ENCODE measurements around the gene ITPR3. TPM values are rescaled to one million over a fixed set of nuclear protein-coding genes. Genes with fewer than 3 reads are reported as not detected.

ITPR3 gene
- total RNA-seq, 1 donor from 2014 or later = 43.0 TPM

DNA sequence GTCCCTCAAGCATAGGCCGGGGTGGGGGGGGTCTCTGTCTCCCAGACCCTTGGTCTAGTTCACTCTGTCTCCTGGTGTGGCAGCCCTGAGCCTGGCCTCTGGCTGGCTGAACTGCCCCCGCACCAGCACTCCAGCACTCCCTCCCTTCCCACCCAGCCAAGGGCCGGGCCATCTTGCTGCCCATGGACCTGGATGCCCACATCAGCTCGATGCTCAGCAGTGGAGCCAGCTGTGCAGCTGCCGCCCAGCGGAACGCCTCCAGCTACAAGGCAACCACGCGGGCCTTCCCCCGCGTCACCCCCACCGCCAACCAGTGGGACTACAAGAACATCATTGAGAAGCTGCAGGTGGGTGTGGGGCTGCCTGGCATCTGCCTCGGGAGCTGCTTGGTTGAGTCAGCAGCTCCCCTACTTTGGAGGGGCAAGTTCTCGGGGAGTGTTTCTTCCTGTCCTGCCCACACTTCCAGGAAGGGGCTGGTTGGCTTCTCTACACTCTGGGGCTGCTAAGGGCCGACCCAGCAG is 62.0 kb downstream of the ITPR3 start:
- H3K9me3 ChIP-seq = no peaks in the 10 kb centered on the region
- no peak for TF ChIP-seq CTCF (IDR thresholded peaks at IDR 0.05)
- H3K27ac ChIP-seq = no peak overlapping the region
- no peaks in the 10 kb centered on the region for H3K36me3 ChIP-seq
- DNase-seq (ENCODE audit: low spot score in 2 of 2) = no peak
- H3K27me3 ChIP-seq = no peaks in the 10 kb centered on the region
- H3K4me1 ChIP-seq = no peaks in the 10 kb centered on the region
- H3K4me3 ChIP-seq = no peak overlapping the region
- intact Hi-C loops (cut with DNase I) = no loop called here

DNA sequence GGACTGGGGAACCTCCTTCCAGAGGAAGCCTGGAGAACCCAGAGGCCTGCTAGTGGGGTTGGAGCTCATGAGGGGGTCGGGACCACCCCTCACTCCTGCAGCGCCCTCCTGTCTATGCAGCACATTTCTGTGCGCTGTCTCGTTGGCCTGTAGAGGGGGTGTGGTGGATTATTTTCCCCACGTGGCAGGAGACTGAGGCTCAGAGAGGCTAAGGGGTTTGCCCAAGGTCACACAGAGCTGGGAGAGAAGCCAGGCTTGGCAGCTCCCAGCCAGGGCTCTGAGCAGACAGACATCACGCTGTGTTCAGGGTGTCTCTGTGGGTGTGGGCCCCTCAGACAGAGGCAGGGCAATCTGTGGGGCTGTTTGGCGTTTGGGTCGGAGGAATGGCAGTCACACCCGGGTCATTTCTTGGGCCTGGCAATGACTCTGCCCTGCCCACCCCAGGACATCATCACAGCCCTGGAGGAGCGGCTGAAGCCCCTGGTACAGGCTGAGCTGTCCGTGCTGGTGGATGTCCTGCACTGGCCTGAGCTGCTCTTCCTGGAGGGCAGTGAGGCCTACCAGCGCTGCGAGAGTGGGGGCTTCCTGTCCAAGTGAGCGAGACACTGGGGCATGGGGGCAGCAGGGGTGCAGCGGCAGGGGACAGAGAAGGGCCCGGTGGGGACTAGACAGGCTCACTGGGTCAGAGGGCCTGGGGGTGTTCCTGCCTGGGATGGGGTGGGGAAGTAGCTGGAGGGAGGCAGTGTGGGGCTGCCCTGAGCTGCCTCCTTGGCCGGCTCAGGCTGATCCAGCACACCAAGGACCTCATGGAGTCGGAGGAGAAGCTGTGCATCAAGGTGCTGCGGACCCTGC is 62.7 kb downstream of the ITPR3 start:
- intact Hi-C loops (cut with DNase I) = no loop called here
- Histone ChIP-seq H3K9me3 (no peaks in the 10 kb centered on the region), H3K36me3 (peaks cover 0 to 6% of the 10 kb centered on the region in 2 donors), H3K4me3 (no peak overlapping the region), H3K27ac (no peak overlapping the region), H3K4me1 (no peaks in the 10 kb centered on the region), H3K27me3 (no peaks in the 10 kb centered on the region)
- no peak for TF ChIP-seq CTCF (IDR thresholded peaks at IDR 0.05)
- DNase-seq (ENCODE audit: low spot score in 2 of 2) = no peak

GRCh38 chr6:33684428-33684896 is 63.3 kb downstream of the ITPR3 start:
- H3K27me3 ChIP-seq = no peaks in the 10 kb centered on the region
- H3K9me3 ChIP-seq = no peaks in the 10 kb centered on the region
- H3K4me1 ChIP-seq = no peaks in the 10 kb centered on the region
- intact Hi-C loops (cut with DNase I) = no loop called here
- DNase-seq (ENCODE audit: low spot score in 2 of 2) = no peak
- H3K4me3 ChIP-seq = no peak overlapping the region
- TF ChIP-seq CTCF (IDR thresholded peaks at IDR 0.05) = no peak
- peaks cover 0 to 6% of the 10 kb centered on the region in 2 donors for H3K36me3 ChIP-seq
- H3K27ac ChIP-seq = no peak overlapping the region

DNA sequence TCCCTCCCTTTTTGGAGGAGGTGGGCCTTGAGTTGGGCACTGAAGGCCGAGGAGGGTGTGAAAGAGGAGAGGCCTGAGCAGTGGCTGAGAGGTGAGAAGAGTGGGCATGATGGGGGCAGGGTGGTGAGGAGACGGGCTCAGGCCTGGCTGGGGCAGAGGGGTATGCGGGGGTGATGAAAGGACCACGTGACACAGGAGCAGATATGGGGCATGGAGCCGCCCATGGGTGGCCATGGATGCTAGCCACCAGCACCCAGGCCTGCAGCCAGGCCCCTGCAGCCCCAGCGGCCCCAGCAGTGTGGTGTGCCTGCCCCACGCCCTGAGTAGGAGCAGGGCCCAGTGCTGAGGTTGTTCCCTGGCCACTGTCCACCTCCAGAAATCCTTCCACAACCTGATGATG is 63.9 kb downstream of the ITPR3 start:
- Histone ChIP-seq H3K4me3 (no peak overlapping the region), H3K4me1 (no peaks in the 10 kb centered on the region), H3K9me3 (no peaks in the 10 kb centered on the region), H3K36me3 (peaks cover 0 to 6% of the 10 kb centered on the region in 2 donors), H3K27ac (no peak overlapping the region), H3K27me3 (no peaks in the 10 kb centered on the region)
- intact Hi-C loops (cut with DNase I) = no loop called here
- DNase-seq (ENCODE audit: low spot score in 2 of 2) = no peak
- no peak for TF ChIP-seq CTCF (IDR thresholded peaks at IDR 0.05)

DNA sequence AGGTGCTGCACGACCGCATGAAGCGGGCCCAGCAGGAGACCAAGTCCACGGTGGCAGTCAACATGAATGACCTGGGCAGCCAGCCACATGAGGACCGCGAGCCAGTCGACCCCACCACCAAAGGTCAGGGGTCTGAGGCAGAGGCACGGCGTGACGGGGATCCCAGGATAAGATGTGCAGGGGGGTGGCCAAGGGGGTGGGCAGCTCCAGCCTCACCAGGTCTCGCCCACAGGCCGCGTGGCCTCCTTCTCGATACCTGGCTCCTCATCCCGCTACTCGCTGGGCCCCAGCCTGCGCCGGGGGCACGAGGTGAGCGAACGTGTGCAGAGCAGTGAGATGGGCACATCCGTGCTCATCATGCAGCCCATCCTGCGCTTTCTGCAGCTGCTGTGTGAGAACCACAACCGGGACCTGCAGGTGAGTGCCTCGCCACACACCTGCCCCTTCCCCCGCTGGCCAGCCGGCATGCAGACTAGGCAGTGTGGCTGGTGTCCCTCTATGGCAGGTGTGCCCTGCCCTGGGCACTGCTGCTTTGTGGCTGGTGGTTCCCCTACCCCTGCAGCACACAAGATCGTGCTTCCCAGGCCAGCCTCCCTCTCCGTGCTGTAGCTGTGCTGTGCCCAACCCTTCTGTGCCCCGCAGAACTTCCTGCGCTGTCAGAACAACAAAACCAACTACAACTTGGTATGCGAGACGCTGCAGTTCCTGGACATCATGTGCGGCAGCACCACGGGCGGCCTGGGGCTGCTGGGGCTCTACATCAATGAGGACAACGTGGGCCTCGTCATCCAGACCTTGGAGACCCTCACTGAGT is 64.5 kb downstream of the ITPR3 start:
- Histone ChIP-seq H3K9me3 (no peaks in the 10 kb centered on the region), H3K4me3 (no peak overlapping the region), H3K4me1 (no peaks in the 10 kb centered on the region), H3K36me3 (peaks cover 0 to 6% of the 10 kb centered on the region in 2 donors), H3K27ac (no peak overlapping the region), H3K27me3 (no peaks in the 10 kb centered on the region)
- no peak for TF ChIP-seq CTCF (IDR thresholded peaks at IDR 0.05)
- intact Hi-C loops (cut with DNase I) = no loop called here
- no peak for DNase-seq (ENCODE audit: low spot score in 2 of 2)

Measured in ascending aorta (tissue), 2 donors.